ENCODE measurements around the gene PHC3.

- TF ChIP-seq CTCF (IDR thresholded peaks at IDR 0.05; ENCODE audit: insufficient read depth, low read length, poor library complexity, severe bottlenecking) (no peak), EZH2phosphoT487 (conservative IDR thresholded peaks at IDR 0.05; ENCODE audit: low read length) (no peak)
Observed at GRCh38 chr3:170052398-170052797, 129.1 kb downstream of the PHC3 start.
